Ovary (tissue), 9 donors: ENCODE measurements around the gene MTLN. TPM values are rescaled to one million over a fixed set of nuclear protein-coding genes. Genes with fewer than 3 reads are reported as not detected.
"Not testable (repeated sequence)": the region's sequence is repeated elsewhere in the genome, so short reads cannot be mapped to it uniquely, and the experiment has no call there.

Experiments
- DNase-seq, 5 donors: peaks; one replicate each; pipeline ENCODE4 v3.0.0-alpha.2; 2019 to 2020
- H3K27ac ChIP-seq, 2 donors: fragments of 200-600 bp; one replicate each; pipeline versions ENCODE4 v1.5.1 to v1.8.0; 2019 to 2022
- H3K27me3 ChIP-seq: fragments of 200-600 bp; one replicate; pipeline ENCODE4 v1.8.0; 2022
- H3K36me3 ChIP-seq: fragments of 200-600 bp; sonication (generic); one replicate; pipeline ENCODE4 v1.5.1; 2019
- H3K4me1 ChIP-seq: one replicate; pipeline ENCODE4 v1.8.1; 2013; ENCODE audit warnings: mild to moderate bottlenecking, moderate library complexity; ENCODE audit not compliant: insufficient read depth
- H3K4me3 ChIP-seq: fragments of 200-600 bp; sonication (generic); one replicate; pipeline ENCODE4 v1.5.1; 2017
- H3K9me3 ChIP-seq, 2 donors: fragments of 200-600 bp in 1 of 2; sonication (generic) in 1 of 2; one replicate each; pipeline versions ENCODE4 v1.5.1 to v1.8.1; 2013 to 2019; ENCODE audit warnings: mild to moderate bottlenecking in 1 of 2, moderate library complexity in 1 of 2
- CTCF ChIP-seq, 3 donors: fragments of 450-650 bp in 2 of 3; fragments of 200-600 bp in 1 of 3; IDR thresholded peaks; one replicate each; pipeline versions ENCODE4 v1.5.1 to v1.8.0; 2016 to 2022; ENCODE audit warnings: antibody characterized with exemption in 3 of 3, mild to moderate bottlenecking in 1 of 3
- EP300 ChIP-seq: sonication (generic); formaldehyde crosslinking; IDR thresholded peaks from one replicate; pipeline ENCODE4 v1.6.1; 2017; ENCODE audit warnings: antibody characterized with exemption
- POLR2A ChIP-seq: fragments of 450-650 bp; IDR thresholded peaks from one replicate; pipeline ENCODE4 v1.6.1; 2017; ENCODE audit warnings: antibody characterized with exemption, mild to moderate bottlenecking, moderate library complexity
- WGBS, 3 donors: extraction: QIAGEN DNeasy Blood & Tissue Kit in 1 of 3; methylation state at CpG; one replicate each; pipeline versions ENCODE4 v1.1.5 to v1.1.7; 2013 to 2017; 5-methylcytosine and 5-hydroxymethylcytosine counted together
- intact Hi-C, 4 donors: fragments of 100-400 bp; cut with DNase I; formaldehyde crosslinking; loops; one replicate each; pipeline versions ENCODE4 v1.11.0 to v1.15.1; 2022 to 2023
- polyA plus RNA-seq, 2 donors: library from polyadenylated mRNA; stranded (reverse); fragments of 200-250 nt in 1 of 2; fragments of 350-450 nt in 1 of 2; fragmentation: Illumina TruSeq in 1 of 2; extraction: RNeasy Lipid Tissue Mini Kit (QIAGEN cat#74804) in 1 of 2; gene quantifications; one replicate each; pipeline ENCODE4 v1.2.3, GENCODE V29; 2013 to 2014
- total RNA-seq, 7 donors: library from RNA; depleted of rRNA in 2 of 7; stranded (reverse); fragments of >200 nt in 2 of 7; fragmentation: NEBNext Ultra II Directional in 3 of 7; extraction: Animal tissue kit (Norgen Biotek cat#: 25700) in 3 of 7; gene quantifications; one replicate each; pipeline versions ENCODE4 v1.1.0 to v1.2.4, GENCODE V29; 2016 to 2023
- donor health status: DM: no; HTN: no; CAD: no; lungs with moderate emphysema.
- donor health status: DM: no; HTN: no; CAD: no.
- donor health status: Bipolar disorder and iron deficiency.
- donor health status: DM: yes; HTN: yes; CAD: no.
- donor health status: DM: no; HTN: no; CAD: no.
- donor health status: DM: yes; HTN: yes; CAD: no.

Gene MTLN
- total and polyA plus RNA-seq, 9 donors, result 2.5 to 125 (median 45.5) TPM

- intact Hi-C loops, result no loop called here
- DNase-seq, result peak; percentile 77 to 93 (median 89)
- Histone ChIP-seq H3K9me3 (no peaks in the 10 kb centered on the region), H3K4me3 (peak within 1 kb of the TSS; percentile 73), H3K27ac (no peak within 1 kb of the TSS), H3K36me3 (no peaks in the 10 kb centered on the region), H3K27me3 (no peaks in the 10 kb centered on the region), H3K4me1 (peaks cover 4% of the 10 kb centered on the region)
- TF ChIP-seq POLR2A, result peak; percentile 42
- TF ChIP-seq CTCF (IDR thresholded peaks at IDR 0.05), result peak in 1 of 3 donors; percentile 9
- TF ChIP-seq EP300, result no peak
- WGBS, 3 donors, result 1% methylated on average over 42 to 43 of the region's 43 CpGs
Measured at GRCh38 chr2:110204408-110205385, 7.7 kb downstream of the MTLN start, which contains the start of gene NPHP1. Gene NPHP1, minus strand, starts transcription at chr2:110205013. Its CDS starts 45 bp downstream, at chr2:110204968.

GRCh38 chr2:110198016-110198415 lies 14.3 kb downstream of the MTLN start:
- 69 to 74% (median 70%) methylated on average over 3 of the region's 3 CpGs for WGBS, 3 donors
- H3K4me3 ChIP-seq, result no peak overlapping the region
- DNase-seq, result no peak

GRCh38 chr2:110197452-110197851 lies 14.9 kb downstream of the MTLN start:
- no peaks in the 10 kb centered on the region for H3K4me1 ChIP-seq
- TF ChIP-seq POLR2A, result no peak
- no peak for TF ChIP-seq EP300
- TF ChIP-seq CTCF (IDR thresholded peaks at IDR 0.05), result no peak
- no peaks in the 10 kb centered on the region for H3K36me3 ChIP-seq
- H3K27ac ChIP-seq, result no peak overlapping the region
- no peaks in the 10 kb centered on the region for H3K27me3 ChIP-seq
- no peak overlapping the region for H3K4me3 ChIP-seq
- intact Hi-C loops, result no loop called here
- DNase-seq, result no peak
- H3K9me3 ChIP-seq, result no peaks in the 10 kb centered on the region
- 74 to 82% (median 77%) methylated on average over 4 of the region's 4 CpGs for WGBS, 3 donors

More at GRCh38 chr2:110198016-110198415, 14.3 kb downstream of the MTLN start:
- Histone ChIP-seq H3K27me3 (no peaks in the 10 kb centered on the region), H3K27ac (no peak overlapping the region), H3K9me3 (no peaks in the 10 kb centered on the region), H3K4me1 (no peaks in the 10 kb centered on the region), H3K36me3 (no peaks in the 10 kb centered on the region)
- intact Hi-C loops, result no loop called here
- TF ChIP-seq CTCF (IDR thresholded peaks at IDR 0.05) (no peak), POLR2A (no peak), EP300 (no peak)

GRCh38 chr2:110190169-110190568 lies 22.2 kb downstream of the MTLN start:
- DNase-seq, intact Hi-C loops, H3K27ac ChIP-seq, H3K4me1 ChIP-seq, H3K4me3 ChIP-seq, H3K27me3 ChIP-seq, H3K9me3 ChIP-seq, H3K36me3 ChIP-seq: not testable (repeated sequence)
- 97 to 99% (median 98%) methylated on average over 18 to 23 of the region's 23 CpGs for WGBS, 3 donors

GRCh38 chr2:110182449-110182848 lies 29.9 kb downstream of the MTLN start:
- Histone ChIP-seq H3K4me3 (no peak overlapping the region), H3K9me3 (peaks cover 0 to 8% of the 10 kb centered on the region in 2 donors), H3K27me3 (no peaks in the 10 kb centered on the region), H3K4me1 (no peaks in the 10 kb centered on the region), H3K36me3 (no peaks in the 10 kb centered on the region), H3K27ac (no peak overlapping the region)
- DNase-seq, result no peak
- intact Hi-C loops, result no loop called here
- TF ChIP-seq POLR2A (no peak), CTCF (IDR thresholded peaks at IDR 0.05) (no peak)
- WGBS, 3 donors, result 95 to 99% (median 98%) methylated on average over 2 of the region's 2 CpGs
